GM12878 (cell line): ENCODE measurements around the gene BSND. TPM values are rescaled to one million over a fixed set of nuclear protein-coding genes. Genes with fewer than 3 reads are reported as not detected.

Experiments
- ATAC-seq: fragments of 200-7000 bp; cut with Tn5 transposase; 3 replicates; pipeline ENCODE4 v1.9.1; 2020; ENCODE audit warnings: mild to moderate bottlenecking, moderate library complexity
- BruUV-seq: library from RNA; stranded (reverse); fragments of 400-500 nt; replicated peaks from 2 replicates; lab custom pipeline; 2021; lab: Mats Ljungman, UMichigan
- CTCF ChIA-PET: fragments of 300-600 bp; sonication (Branson Sonifier 250); formaldehyde crosslinking; extraction: SDS; loops from one replicate; lab custom pipeline; 2021; ENCODE audit warnings: inconsistent platforms; lab: Yijun Ruan, JAX
- POLR2A ChIA-PET: fragments of 350-600 bp; formaldehyde crosslinking; extraction: SDS; loops from one replicate; lab custom pipeline; 2021; ENCODE audit warnings: inconsistent platforms; lab: Charles Lee
- RAD21 ChIA-PET: fragments of 300-600 bp; sonication (Branson Sonifier 250); formaldehyde crosslinking; loops from one replicate; lab custom pipeline; 2023; ENCODE audit warnings: antibody characterized with exemption; ENCODE audit not compliant: unreplicated experiment; lab: Charles Lee
- SMC1A ChIA-PET: fragments of 300-600 bp; sonication (Branson Sonifier 250); formaldehyde crosslinking; loops from one replicate; lab custom pipeline; 2023; ENCODE audit not compliant: unreplicated experiment, uncharacterized antibody; lab: Charles Lee
- DNase-seq: peaks from one replicate; pipeline ENCODE4 v3.0.0-alpha.2; 2011; ENCODE audit warnings: low read depth, low spot score
- FAIRE-seq: peaks from 3 replicates; lab custom pipeline; 2011; peaks lifted over from hg19 to GRCh38; lab: Jason Lieb, UNC
- H2AFZ ChIP-seq: 2 replicates; pipeline ENCODE4 v1.6.0; 2011; ENCODE audit warnings: low read depth, low read length, control low read depth; ENCODE audit not compliant: control insufficient read depth
- H3K27ac ChIP-seq: 2 replicates; pipeline ENCODE4 v1.5.1; 2011; ENCODE audit warnings: control low read depth; ENCODE audit not compliant: control insufficient read depth, insufficient read depth
- H3K27me3 ChIP-seq, 2 experiments: replicated peaks in 1 of 2; 2 replicates each; pipeline versions ENCODE4 v1.6.0 to v1.6.1; 2011; ENCODE audit warnings: low read length in 1 of 2; ENCODE audit not compliant: control insufficient read depth in 2 of 2, insufficient read depth in 2 of 2
- H3K36me3 ChIP-seq, 2 experiments: 2 replicates each; pipeline ENCODE4 v1.5.1; 2011; ENCODE audit warnings: low read length in 1 of 2; ENCODE audit not compliant: control insufficient read depth in 2 of 2, insufficient read depth in 2 of 2
- H3K4me1 ChIP-seq: 2 replicates; pipeline ENCODE4 v1.6.1; 2011; ENCODE audit warnings: mild to moderate bottlenecking, low read length, moderate library complexity, mixed read lengths; ENCODE audit not compliant: control insufficient read depth, insufficient read depth
- H3K4me2 ChIP-seq: 2 replicates; pipeline ENCODE4 v1.6.0; 2011; ENCODE audit warnings: control low read depth; ENCODE audit not compliant: control insufficient read depth, insufficient read depth
- H3K4me3 ChIP-seq: fragments of 200-600 bp; sonication (generic); 2 replicates; pipeline ENCODE4 v1.5.1; 2016
- H3K79me2 ChIP-seq: 2 replicates; pipeline ENCODE4 v1.6.0; 2011; ENCODE audit warnings: low read length; ENCODE audit not compliant: control insufficient read depth, insufficient read depth
- H3K9ac ChIP-seq: 2 replicates; pipeline ENCODE4 v1.8.0; 2011; ENCODE audit warnings: low read length, control low read depth, mixed read lengths; ENCODE audit not compliant: control insufficient read depth, insufficient read depth
- H3K9me3 ChIP-seq: replicated peaks from 3 replicates; pipeline ENCODE4 v1.5.1; 2011; ENCODE audit warnings: mild to moderate bottlenecking, low read length; ENCODE audit not compliant: control insufficient read depth, insufficient read depth
- H4K20me1 ChIP-seq: 2 replicates; pipeline ENCODE4 v1.6.0; 2011; ENCODE audit not compliant: control insufficient read depth, insufficient read depth
- BMI1 ChIP-seq: fragments of 450-650 bp; IDR thresholded peaks from 2 replicates; pipeline ENCODE4 v1.6.1; 2016; ENCODE audit warnings: mild to moderate bottlenecking, moderate library complexity, borderline replicate concordance
- CEBPB ChIP-seq, 2 experiments: fragments of 150-350 bp in 1 of 2; IDR thresholded peaks; 2 replicates each; pipeline ENCODE4 v1.6.1; 2012 to 2014; ENCODE audit warnings: low read depth in 2 of 2, low read length in 2 of 2, borderline replicate concordance in 1 of 2, inconsistent platforms in 1 of 2
- FOS ChIP-seq: IDR thresholded peaks from 3 replicates; pipeline ENCODE4 v1.6.1; 2011; ENCODE audit warnings: borderline replicate concordance; ENCODE audit not compliant: insufficient read length; ENCODE audit errors: extremely low read depth
- GATAD2B ChIP-seq: fragments of 450-650 bp; conservative IDR thresholded peaks from 2 replicates; pipeline ENCODE4 v1.6.1; 2017; ENCODE audit warnings: low read depth, mild to moderate bottlenecking, moderate library complexity
- LARP7 ChIP-seq: fragments of 450-650 bp; IDR thresholded peaks from 2 replicates; pipeline ENCODE4 v1.6.1; 2017; ENCODE audit warnings: mild to moderate bottlenecking
- MEF2B ChIP-seq: fragments of 450-650 bp; IDR thresholded peaks from 2 replicates; pipeline ENCODE4 v1.6.1; 2018; ENCODE audit warnings: mild to moderate bottlenecking, moderate library complexity; ENCODE audit not compliant: partially characterized antibody, poor library complexity, severe bottlenecking
- RAD51 ChIP-seq: fragments of 450-650 bp; IDR thresholded peaks from 2 replicates; pipeline ENCODE4 v1.6.1; 2016; ENCODE audit warnings: moderate library complexity, mild to moderate bottlenecking, inconsistent platforms
- RELA ChIP-seq: fragments of 450-650 bp; IDR thresholded peaks from 2 replicates; pipeline ENCODE4 v1.8.0; 2014; ENCODE audit warnings: borderline replicate concordance; ENCODE audit not compliant: partially characterized antibody
- RUNX3 ChIP-seq: IDR thresholded peaks from 2 replicates; pipeline ENCODE4 v1.6.1; 2012; ENCODE audit warnings: low read length, inconsistent platforms
- SIN3A ChIP-seq: IDR thresholded peaks from 2 replicates; pipeline ENCODE4 v1.6.1; 2012; ENCODE audit warnings: low read depth, low read length, improper control_type of control experiment
- SP1 ChIP-seq: IDR thresholded peaks from one replicate; pipeline ENCODE4 v1.6.1; 2011; ENCODE audit warnings: low read depth, low read length
- WRNIP1 ChIP-seq: IDR thresholded peaks from 2 replicates; pipeline ENCODE4 v1.6.1; 2011; ENCODE audit warnings: low read depth, low read length, improper control_type of control experiment, borderline replicate concordance
- whole genome bisulfite sequencing: methylation state at CpG from one replicate; pipeline ENCODE4 v1.1.6; 2016; ENCODE audit warnings: low lambda C conversion rate; ENCODE audit not compliant: insufficient replicate concordance, insufficient coverage; ENCODE audit errors: missing lambda C conversion rate; 5-methylcytosine and 5-hydroxymethylcytosine counted together
- in situ Hi-C: fragments of 300-500 bp; cut with MboI; formaldehyde crosslinking; loops from 9 replicates; pipeline ENCODE4 v1.14.3; 2018; ENCODE audit warnings: mixed read lengths
- intact Hi-C: fragments of 100-400 bp; cut with micrococcal nuclease; formaldehyde crosslinking; loops from one replicate; pipeline ENCODE4 v1.14.2; 2022; ENCODE audit not compliant: unreplicated experiment
- polyA plus RNA-seq, 11 experiments: library from polyadenylated mRNA; depleted of rRNA in 4 of 11; unstranded in 6 of 11; stranded (reverse) in 5 of 11; fragments of >200 nt; fragmentation: Nextera tagmentation in 4 of 11; fragmentation: Illumina TruSeq in 1 of 11; extraction: Ambion mirVana in 4 of 11; extraction: Trizol in 1 of 11; gene quantifications; 1 replicate in 1 of 11; 2 replicates in 10 of 11; pipeline versions ENCODE4 v1.2.1 to v1.2.3, GENCODE V29; 2011 to 2016; ENCODE audit warnings: inconsistent platforms in 2 of 11, missing spikeins in 2 of 11, low read depth in 1 of 11
- total RNA-seq, 4 experiments: library from RNA; depleted of rRNA in 3 of 4; stranded (reverse); fragments of >200 nt in 3 of 4; fragmentation: Illumina TruSeq in 1 of 4; extraction: Trizol in 1 of 4; gene quantifications; 2 replicates each; pipeline versions ENCODE4 v1.2.1 to v1.2.3, GENCODE V29; 2013 to 2021
- TF ChIP-seq, protein P1 (sequence below), 3 experiments: IDR thresholded peaks in 2 of 3; conservative IDR thresholded peaks in 1 of 3; 2 replicates each; pipeline ENCODE4 v1.5.1; 2011; ENCODE audit warnings: low read depth in 3 of 3, low read length in 3 of 3, mild to moderate bottlenecking in 3 of 3, control low read depth in 2 of 3, moderate library complexity in 2 of 3, inconsistent platforms in 1 of 3, mixed read lengths in 1 of 3; ENCODE audit not compliant: control insufficient read depth in 2 of 3, insufficient read depth in 1 of 3; ENCODE audit errors: extremely low read depth in 1 of 3
- TF ChIP-seq, protein P2 (sequence below): fragments of 450-650 bp; IDR thresholded peaks from 2 replicates; pipeline ENCODE4 v1.6.1; 2016; ENCODE audit warnings: mild to moderate bottlenecking, moderate library complexity, borderline replicate concordance

The BSND gene
- total and polyA plus RNA-seq, 10 of the 15 experiments (the other 5 are each of a cell fraction or from before 2014, with no cell fraction given), result not detected

DNA sequence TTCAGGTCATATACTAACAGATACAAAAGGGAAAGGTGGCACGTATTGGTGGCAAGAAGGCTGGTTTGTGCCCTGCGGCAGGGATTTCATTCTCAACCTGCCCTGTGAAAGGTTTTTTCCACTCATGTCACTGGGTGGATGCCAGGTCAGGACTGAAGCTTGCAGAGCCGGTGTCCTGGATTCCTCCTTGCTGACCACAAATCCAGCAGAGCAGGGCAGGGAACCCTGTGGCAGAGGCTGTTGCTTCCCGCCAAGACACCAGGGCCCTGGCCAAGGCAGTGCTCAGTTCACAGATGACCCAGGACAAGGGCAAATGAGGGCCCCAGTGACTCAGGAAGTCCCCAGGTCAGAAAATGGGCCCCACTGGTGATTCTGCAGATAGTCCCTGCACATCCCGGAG is 16.4 kb downstream of the BSND start (continued):
- TF ChIP-seq GATAD2B, result no peak
- TF ChIP-seq SP1, result no peak
- TF ChIP-seq SIN3A, result no peak
- TF ChIP-seq CEBPB (IDR thresholded peaks at IDR 0.05; ENCODE audit: borderline replicate concordance in 1 of 2, low read depth in 2 of 2, low read length in 2 of 2), result no peak
- no peak for TF ChIP-seq RELA
- TF ChIP-seq, protein P1, sequence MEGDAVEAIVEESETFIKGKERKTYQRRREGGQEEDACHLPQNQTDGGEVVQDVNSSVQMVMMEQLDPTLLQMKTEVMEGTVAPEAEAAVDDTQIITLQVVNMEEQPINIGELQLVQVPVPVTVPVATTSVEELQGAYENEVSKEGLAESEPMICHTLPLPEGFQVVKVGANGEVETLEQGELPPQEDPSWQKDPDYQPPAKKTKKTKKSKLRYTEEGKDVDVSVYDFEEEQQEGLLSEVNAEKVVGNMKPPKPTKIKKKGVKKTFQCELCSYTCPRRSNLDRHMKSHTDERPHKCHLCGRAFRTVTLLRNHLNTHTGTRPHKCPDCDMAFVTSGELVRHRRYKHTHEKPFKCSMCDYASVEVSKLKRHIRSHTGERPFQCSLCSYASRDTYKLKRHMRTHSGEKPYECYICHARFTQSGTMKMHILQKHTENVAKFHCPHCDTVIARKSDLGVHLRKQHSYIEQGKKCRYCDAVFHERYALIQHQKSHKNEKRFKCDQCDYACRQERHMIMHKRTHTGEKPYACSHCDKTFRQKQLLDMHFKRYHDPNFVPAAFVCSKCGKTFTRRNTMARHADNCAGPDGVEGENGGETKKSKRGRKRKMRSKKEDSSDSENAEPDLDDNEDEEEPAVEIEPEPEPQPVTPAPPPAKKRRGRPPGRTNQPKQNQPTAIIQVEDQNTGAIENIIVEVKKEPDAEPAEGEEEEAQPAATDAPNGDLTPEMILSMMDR (IDR thresholded peaks at IDR 0.05 in 2 of 3, conservative IDR thresholded peaks at IDR 0.05 in 1 of 3; ENCODE audit: control insufficient read depth in 2 of 3, extremely low read depth in 1 of 3, insufficient read depth in 1 of 3, low read depth in 3 of 3, low read length in 3 of 3), result no peak
- TF ChIP-seq MEF2B, result no peak

DNA sequence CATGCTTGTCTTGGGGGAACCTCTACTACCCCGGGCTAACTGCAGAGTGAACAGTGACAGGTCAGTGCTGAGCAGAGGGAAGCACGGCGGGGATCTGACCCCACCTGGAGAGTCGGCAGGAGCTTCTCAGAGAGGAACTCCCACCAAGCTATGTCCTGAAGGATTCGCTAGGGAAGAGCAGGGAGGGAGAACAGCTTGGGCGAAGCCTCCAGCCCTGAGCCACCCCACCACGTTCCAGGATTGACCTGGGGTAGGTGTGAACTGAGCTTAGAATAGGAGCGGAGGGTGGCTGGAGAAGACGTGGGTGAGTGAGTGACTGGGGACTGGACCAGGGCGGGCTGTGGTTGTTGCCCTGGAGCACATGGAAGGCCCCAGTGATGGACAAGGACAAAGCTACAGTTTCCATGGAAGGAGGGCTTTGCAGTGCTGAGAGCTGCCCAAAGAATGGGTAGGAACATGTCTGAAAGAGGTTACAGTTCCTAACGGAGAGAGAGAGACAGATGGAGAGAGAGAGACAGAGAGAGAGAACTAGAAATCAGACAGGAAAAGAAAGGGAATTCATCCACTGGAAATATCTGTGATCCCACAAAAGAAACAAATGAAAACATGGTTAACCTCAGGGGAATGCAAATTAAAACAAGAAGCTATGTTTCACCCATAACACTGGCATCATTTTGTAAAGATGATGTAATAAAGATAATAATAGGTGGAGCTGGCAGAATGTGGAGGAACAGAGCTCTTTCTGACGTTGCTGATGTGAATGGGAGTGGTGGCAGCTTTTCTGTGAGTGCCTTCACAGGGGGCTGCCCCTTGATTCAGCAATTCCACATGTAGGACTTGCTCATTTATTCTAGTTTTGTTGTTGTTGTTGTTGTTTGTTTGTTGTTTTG is 17.2 kb downstream of the BSND start:
- Histone ChIP-seq H3K9ac (no peak overlapping the region), H2AFZ (no peak overlapping the region), H3K36me3 (no peaks in the 10 kb centered on the region), H3K27ac (no peak overlapping the region), H4K20me1 (no peaks in the 10 kb centered on the region), H3K4me2 (no peak overlapping the region), H3K9me3 (no peaks in the 10 kb centered on the region), H3K4me1 (no peaks in the 10 kb centered on the region), H3K79me2 (no peaks in the 10 kb centered on the region), H3K4me3 (no peak overlapping the region), H3K27me3 (peaks cover 0 to 4% of the 10 kb centered on the region in 2 experiments; a peak in 2 of 4 replicates)
- intact Hi-C loops, result no loop called here
- ChIA-PET RAD21 (interaction anchor here (2.4 kb wide), 1 partner anchor 71 kb away, joined by 10 read pairs; no protein-coding TSS in a partner anchor), SMC1A (interaction anchor here (0.8 to 0.9 kb wide), 2 partner anchors 14 to 71 kb away, joined by 3 to 4 read pairs; no protein-coding TSS in a partner anchor), CTCF (interaction anchor here (1.6 to 14.2 kb wide), 2 partner anchors 19 to 69 kb away, joined by 7 to 218 read pairs; no protein-coding TSS in a partner anchor), POLR2A (no interaction called here)
- no peak for DNase-seq
- TF ChIP-seq, protein P2, sequence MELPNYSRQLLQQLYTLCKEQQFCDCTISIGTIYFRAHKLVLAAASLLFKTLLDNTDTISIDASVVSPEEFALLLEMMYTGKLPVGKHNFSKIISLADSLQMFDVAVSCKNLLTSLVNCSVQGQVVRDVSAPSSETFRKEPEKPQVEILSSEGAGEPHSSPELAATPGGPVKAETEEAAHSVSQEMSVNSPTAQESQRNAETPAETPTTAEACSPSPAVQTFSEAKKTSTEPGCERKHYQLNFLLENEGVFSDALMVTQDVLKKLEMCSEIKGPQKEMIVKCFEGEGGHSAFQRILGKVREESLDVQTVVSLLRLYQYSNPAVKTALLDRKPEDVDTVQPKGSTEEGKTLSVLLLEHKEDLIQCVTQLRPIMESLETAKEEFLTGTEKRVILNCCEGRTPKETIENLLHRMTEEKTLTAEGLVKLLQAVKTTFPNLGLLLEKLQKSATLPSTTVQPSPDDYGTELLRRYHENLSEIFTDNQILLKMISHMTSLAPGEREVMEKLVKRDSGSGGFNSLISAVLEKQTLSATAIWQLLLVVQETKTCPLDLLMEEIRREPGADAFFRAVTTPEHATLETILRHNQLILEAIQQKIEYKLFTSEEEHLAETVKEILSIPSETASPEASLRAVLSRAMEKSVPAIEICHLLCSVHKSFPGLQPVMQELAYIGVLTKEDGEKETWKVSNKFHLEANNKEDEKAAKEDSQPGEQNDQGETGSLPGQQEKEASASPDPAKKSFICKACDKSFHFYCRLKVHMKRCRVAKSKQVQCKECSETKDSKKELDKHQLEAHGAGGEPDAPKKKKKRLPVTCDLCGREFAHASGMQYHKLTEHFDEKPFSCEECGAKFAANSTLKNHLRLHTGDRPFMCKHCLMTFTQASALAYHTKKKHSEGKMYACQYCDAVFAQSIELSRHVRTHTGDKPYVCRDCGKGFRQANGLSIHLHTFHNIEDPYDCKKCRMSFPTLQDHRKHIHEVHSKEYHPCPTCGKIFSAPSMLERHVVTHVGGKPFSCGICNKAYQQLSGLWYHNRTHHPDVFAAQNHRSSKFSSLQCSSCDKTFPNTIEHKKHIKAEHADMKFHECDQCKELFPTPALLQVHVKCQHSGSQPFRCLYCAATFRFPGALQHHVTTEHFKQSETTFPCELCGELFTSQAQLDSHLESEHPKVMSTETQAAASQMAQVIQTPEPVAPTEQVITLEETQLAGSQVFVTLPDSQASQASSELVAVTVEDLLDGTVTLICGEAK, result no peak
- TF ChIP-seq WRNIP1 (no peak), RUNX3 (no peak), LARP7 (no peak), BMI1 (no peak), RAD51 (no peak), FOS (no peak)
- in situ Hi-C loops, result no loop called here
- BruUV-seq, result no TSS peak
- ATAC-seq, result no peak
- 12% methylated on average over 12 of the region's 12 CpGs for WGBS
- no peak for FAIRE-seq
